Suprapubic skin (tissue), 3 donors: ENCODE data around the gene EFCAB6.

ENCODE experiments used
- POLR2A ChIP-seq, 2 donors: fragments of 450-650 bp; IDR thresholded peaks; one replicate each; pipeline ENCODE4 v1.6.1; 2017; ENCODE audit warnings: antibody characterized with exemption in 2 of 2, mild to moderate bottlenecking in 2 of 2, moderate library complexity in 2 of 2
- TF ChIP-seq, protein P1 (sequence below), 2 donors: fragments of 200-600 bp in 1 of 2; fragments of 450-650 bp in 1 of 2; sonication (generic) in 1 of 2; IDR thresholded peaks; one replicate each; pipeline ENCODE4 v1.5.1; 2016 to 2019; ENCODE audit warnings: antibody characterized with exemption in 2 of 2, mild to moderate bottlenecking in 1 of 2, moderate library complexity in 1 of 2

DNA sequence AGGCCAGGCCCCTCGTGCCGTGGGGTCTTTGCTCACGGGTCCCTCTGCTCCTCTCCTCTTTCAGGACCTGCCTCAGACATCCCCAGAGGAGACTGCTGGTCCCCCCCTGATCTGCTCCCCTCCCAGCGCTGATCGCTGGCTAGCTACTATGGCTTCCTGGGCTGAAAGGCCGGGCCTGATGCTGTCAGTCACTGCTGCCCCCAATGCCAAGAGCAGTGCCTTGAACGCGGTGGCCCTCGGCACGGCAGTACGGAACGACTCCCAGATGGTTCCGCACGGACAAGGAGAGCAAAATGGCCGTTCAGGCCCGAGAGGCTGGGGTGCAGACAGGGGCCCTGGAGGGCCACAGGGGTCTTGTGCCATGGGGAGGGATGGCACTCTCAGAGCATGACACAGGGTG is 28.7 kb upstream of the EFCAB6 start:
- TF ChIP-seq POLR2A (IDR thresholded peaks at IDR 0.05): no peak
- TF ChIP-seq, protein P1, sequence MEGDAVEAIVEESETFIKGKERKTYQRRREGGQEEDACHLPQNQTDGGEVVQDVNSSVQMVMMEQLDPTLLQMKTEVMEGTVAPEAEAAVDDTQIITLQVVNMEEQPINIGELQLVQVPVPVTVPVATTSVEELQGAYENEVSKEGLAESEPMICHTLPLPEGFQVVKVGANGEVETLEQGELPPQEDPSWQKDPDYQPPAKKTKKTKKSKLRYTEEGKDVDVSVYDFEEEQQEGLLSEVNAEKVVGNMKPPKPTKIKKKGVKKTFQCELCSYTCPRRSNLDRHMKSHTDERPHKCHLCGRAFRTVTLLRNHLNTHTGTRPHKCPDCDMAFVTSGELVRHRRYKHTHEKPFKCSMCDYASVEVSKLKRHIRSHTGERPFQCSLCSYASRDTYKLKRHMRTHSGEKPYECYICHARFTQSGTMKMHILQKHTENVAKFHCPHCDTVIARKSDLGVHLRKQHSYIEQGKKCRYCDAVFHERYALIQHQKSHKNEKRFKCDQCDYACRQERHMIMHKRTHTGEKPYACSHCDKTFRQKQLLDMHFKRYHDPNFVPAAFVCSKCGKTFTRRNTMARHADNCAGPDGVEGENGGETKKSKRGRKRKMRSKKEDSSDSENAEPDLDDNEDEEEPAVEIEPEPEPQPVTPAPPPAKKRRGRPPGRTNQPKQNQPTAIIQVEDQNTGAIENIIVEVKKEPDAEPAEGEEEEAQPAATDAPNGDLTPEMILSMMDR (IDR thresholded peaks at IDR 0.05): no peak
